Measurements from ENCODE around the gene IFT74. TPM values are rescaled to one million over a fixed set of nuclear protein-coding genes. Genes with fewer than 3 reads are reported as not detected.
A peak's percentile ranks its signal among the peaks of the same experiment; 100 is the strongest.

The IFT74 gene
- total RNA-seq (2014; rRNA removed) (5.5 and 6.2 TPM in 2 replicates), Bru-seq, nascent RNA (percentile 55 among the genes with signal in this experiment), BruChase-seq, experiment 1, labeled RNA remaining after a 6-hour chase (percentile 43 among the genes with signal in this experiment), BruChase-seq, experiment 2, labeled RNA remaining after a 2-hour chase (percentile 48 among the genes with signal in this experiment)
- long read RNA-seq, transcript IFT74-201 (20 exons, 2,160 nt): major isoform, 20 of 29 reads
- long read RNA-seq, partial matches to known transcripts: 6 of 29 reads
- long read RNA-seq, other reads (novel, unspliced or antisense): 3 of 29 reads

DNA sequence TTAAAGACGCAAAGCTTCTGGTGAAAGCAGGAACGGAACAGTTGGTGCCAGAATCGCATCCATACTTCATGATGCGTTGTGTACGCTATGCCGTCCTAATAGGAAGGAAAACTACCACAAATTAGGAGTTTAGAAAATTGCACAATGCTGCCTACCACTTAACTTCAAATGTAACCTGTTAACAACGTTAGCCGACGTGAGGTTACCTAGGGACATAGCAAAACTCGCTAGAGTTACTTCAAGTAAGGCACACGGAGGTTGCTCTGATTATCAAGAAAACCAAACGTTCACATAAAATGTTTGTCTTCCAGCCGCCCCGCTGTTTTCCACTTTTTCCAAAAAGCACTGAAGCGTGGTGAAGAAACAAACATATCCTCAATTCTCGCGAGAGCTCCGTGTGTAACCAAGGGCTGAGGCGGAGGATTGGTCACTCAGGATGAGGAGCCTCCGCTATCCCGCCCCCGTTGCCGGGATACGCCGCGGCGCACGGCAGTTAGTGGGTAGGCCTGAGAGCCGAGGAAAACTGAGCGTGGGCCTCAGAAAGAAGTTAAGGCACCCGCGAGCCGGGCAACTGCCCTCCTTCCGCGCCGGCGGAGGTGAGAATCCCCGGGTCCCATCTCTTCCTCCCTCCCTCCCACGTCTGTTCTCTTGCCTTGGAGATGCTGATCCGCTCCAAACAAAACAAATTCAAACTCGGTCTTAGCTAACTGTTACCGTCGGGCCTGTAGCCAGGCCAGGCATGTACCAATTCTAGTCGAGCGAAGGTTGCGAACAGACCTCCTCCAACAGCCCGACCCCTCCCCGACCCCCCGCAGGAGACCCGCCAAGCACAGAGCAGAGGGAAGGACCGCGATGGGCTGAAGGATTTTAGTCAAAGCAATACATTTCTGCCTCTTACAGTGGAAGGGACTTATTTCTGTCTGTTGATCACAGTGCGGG lies at the start of gene IFT74:
Gene IFT74 (plus strand): TSS at position 492 of the 939 bp plus-strand sequence. CDS start 5,556 bp downstream, outside the sequence.
- Histone ChIP-seq H3K4me3 (ENCODE audit: low read length) (peak within 1 kb of the TSS; percentile 80), H3K4me2 (ENCODE audit: low read length) (peak within 1 kb of the TSS; percentile 90), H3K9me2 (replicated peaks; ENCODE audit: low read length) (no peaks in the 10 kb centered on the region), H3K9me3 (ENCODE audit: low read length) (no peaks in the 10 kb centered on the region), H3K27ac (ENCODE audit: low read length) (peak within 1 kb of the TSS; percentile 19; the same call in 1 of the 2 replicates), H3F3A (ENCODE audit: low read length, unreplicated experiment) (no peaks in the 10 kb centered on the region), H3K9ac (ENCODE audit: low read length) (peak within 1 kb of the TSS; percentile 86), H3K4me1 (ENCODE audit: insufficient read depth, low read length) (peaks cover 14% of the 10 kb centered on the region), H3K79me2 (ENCODE audit: low read length) (0 out of 2 replicates have a peak, but pooled peaks cover 12% of the 10 kb centered on the region), H2AFZ (ENCODE audit: low read length) (peak within 1 kb of the TSS; percentile 94), H3K27me3 (ENCODE audit: low read length) (no peaks in the 10 kb centered on the region), H3K36me3 (ENCODE audit: low read depth, low read length) (no peaks in the 10 kb centered on the region), H4K20me1 (ENCODE audit: low read length) (no peaks in the 10 kb centered on the region)
- CTCF ChIA-PET: interaction anchor here (0.5 to 0.6 kb wide), 2 partner anchors 64 to 233 kb away, joined by 7 to 10 read pairs; no protein-coding TSS in a partner anchor
- DNase-seq: peak; percentile 93
- TF ChIP-seq, protein P1, sequence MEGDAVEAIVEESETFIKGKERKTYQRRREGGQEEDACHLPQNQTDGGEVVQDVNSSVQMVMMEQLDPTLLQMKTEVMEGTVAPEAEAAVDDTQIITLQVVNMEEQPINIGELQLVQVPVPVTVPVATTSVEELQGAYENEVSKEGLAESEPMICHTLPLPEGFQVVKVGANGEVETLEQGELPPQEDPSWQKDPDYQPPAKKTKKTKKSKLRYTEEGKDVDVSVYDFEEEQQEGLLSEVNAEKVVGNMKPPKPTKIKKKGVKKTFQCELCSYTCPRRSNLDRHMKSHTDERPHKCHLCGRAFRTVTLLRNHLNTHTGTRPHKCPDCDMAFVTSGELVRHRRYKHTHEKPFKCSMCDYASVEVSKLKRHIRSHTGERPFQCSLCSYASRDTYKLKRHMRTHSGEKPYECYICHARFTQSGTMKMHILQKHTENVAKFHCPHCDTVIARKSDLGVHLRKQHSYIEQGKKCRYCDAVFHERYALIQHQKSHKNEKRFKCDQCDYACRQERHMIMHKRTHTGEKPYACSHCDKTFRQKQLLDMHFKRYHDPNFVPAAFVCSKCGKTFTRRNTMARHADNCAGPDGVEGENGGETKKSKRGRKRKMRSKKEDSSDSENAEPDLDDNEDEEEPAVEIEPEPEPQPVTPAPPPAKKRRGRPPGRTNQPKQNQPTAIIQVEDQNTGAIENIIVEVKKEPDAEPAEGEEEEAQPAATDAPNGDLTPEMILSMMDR (conservative IDR thresholded peaks at IDR 0.05; ENCODE audit: low read depth, low read length): no peak
- TF ChIP-seq EZH2phosphoT487 (IDR thresholded peaks at IDR 0.05; ENCODE audit: borderline replicate concordance, low read length): no peak
- ATAC-seq: peak; percentile 100
- POLR2A ChIA-PET (ENCODE audit: unreplicated experiment): interaction anchor here (0.6 to 0.7 kb wide), 2 partner anchors 9 to 62 kb away, joined by 4 read pairs; partner anchors contain the start of gene PLAA
- intact Hi-C loops (cut with micrococcal nuclease): loop anchor here (1.0 kb wide), 1 partner anchor 9 kb away; the partner anchor contains the start of gene PLAA
- TSS peak; percentile 93 for BruUV-seq (replicated peaks)

DNA sequence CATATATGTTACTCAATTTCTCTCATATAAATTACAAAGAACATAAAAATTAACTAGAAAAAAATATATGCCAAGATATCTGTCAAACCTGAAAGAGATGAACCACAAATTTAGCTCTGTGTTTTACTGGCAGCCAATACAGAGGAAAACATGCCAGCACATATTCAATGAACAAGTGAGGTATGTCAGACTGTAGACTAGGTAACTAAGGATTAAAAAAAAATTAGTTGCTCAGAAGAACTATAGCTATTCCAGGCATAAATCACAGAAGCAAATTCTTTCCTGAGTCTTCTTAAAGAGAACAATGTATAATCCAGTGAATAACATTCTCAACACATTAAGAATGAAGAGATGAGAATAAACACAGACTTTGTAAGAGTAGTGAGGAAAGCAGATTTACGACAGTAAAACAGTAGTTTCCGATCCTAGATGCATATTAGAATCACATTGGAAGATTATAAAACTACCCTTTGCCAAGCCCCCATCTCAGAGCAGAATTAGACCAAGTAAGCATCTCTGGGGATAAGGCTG lies 43.0 kb upstream of the IFT74 start:
- no peaks in the 10 kb centered on the region for H3K9me3 ChIP-seq (ENCODE audit: low read length)
- no peak overlapping the region for H3K9ac ChIP-seq (ENCODE audit: low read length)
- H3K4me1 ChIP-seq (ENCODE audit: insufficient read depth, low read length): no peaks in the 10 kb centered on the region
- no peak overlapping the region for H3K4me2 ChIP-seq (ENCODE audit: low read length)
- intact Hi-C loops (cut with micrococcal nuclease): no loop called here
- H3K36me3 ChIP-seq (ENCODE audit: low read depth, low read length): peaks cover 32% of the 10 kb centered on the region
- no peaks in the 10 kb centered on the region for H3K79me2 ChIP-seq (ENCODE audit: low read length)
- H3K27me3 ChIP-seq (ENCODE audit: low read length): no peaks in the 10 kb centered on the region
- ATAC-seq (no peak), DNase-seq (no peak)
- no peaks in the 10 kb centered on the region for H3K9me2 ChIP-seq (replicated peaks; ENCODE audit: low read length)
- BruUV-seq (replicated peaks): no TSS peak
- POLR2A ChIA-PET (ENCODE audit: unreplicated experiment): no interaction called here
- CTCF ChIA-PET: no interaction called here
- H4K20me1 ChIP-seq (ENCODE audit: low read length): no peaks in the 10 kb centered on the region
- TF ChIP-seq EZH2 (IDR thresholded peaks at IDR 0.05; ENCODE audit: low read length, unreplicated experiment) (no peak), EZH2phosphoT487 (IDR thresholded peaks at IDR 0.05; ENCODE audit: borderline replicate concordance, low read length) (no peak)
- TF ChIP-seq, protein P1 (conservative IDR thresholded peaks at IDR 0.05; ENCODE audit: low read depth, low read length): no peak
- H3K27ac ChIP-seq (ENCODE audit: low read length): no peak overlapping the region
- no peak overlapping the region for H2AFZ ChIP-seq (ENCODE audit: low read length)
- no peaks in the 10 kb centered on the region for H3F3A ChIP-seq (ENCODE audit: low read length, unreplicated experiment)
- no peak overlapping the region for H3K4me3 ChIP-seq (ENCODE audit: low read length)
